Measurements from ENCODE around the gene RHNO1.

- TF ChIP-seq CTCF (IDR thresholded peaks at IDR 0.05) (no peak), POLR2A (IDR thresholded peaks at IDR 0.05) (no peak)
These were observed 19.4 kb upstream of the RHNO1 start for GRCh38 chr12:2857576-2857975.

Data from Peyer's patch (tissue), 4 donors.